Heart right ventricle (tissue), 16 donors: Measurements from ENCODE around the gene GRIN2C. TPM values are rescaled to one million over a fixed set of nuclear protein-coding genes. Genes with fewer than 3 reads are reported as not detected.

Experiments
- ATAC-seq, 8 donors: fragments of 200-7000 bp; cut with Tn5 transposase; one replicate each; pipeline ENCODE4 v1.9.1; 2020; ENCODE audit warnings: mild to moderate bottlenecking in 8 of 8, moderate library complexity in 8 of 8, moderate number of reproducible peaks in 1 of 8
- DNase-seq, 2 donors: peaks; one replicate each; pipeline ENCODE4 v3.0.0-alpha.2; 2020
- H3K27ac ChIP-seq, 10 donors: fragments of 200-600 bp; sonication (generic) in 2 of 10; one replicate each; pipeline versions ENCODE4 v1.5.0 to v1.8.0; 2020 to 2022; ENCODE audit warnings: mild to moderate bottlenecking in 3 of 10
- H3K27me3 ChIP-seq, 7 donors: fragments of 200-600 bp; one replicate each; pipeline ENCODE4 v1.8.0; 2021 to 2022; ENCODE audit warnings: mild to moderate bottlenecking in 2 of 7
- H3K36me3 ChIP-seq, 9 donors: fragments of 200-600 bp; sonication (generic) in 1 of 9; one replicate each; pipeline versions ENCODE4 v1.5.0 to v1.8.0; 2020 to 2022; ENCODE audit warnings: mild to moderate bottlenecking in 2 of 9
- H3K4me1 ChIP-seq, 9 donors: fragments of 200-600 bp; sonication (generic) in 1 of 9; one replicate each; pipeline versions ENCODE4 v1.5.0 to v1.8.0; 2020 to 2022; ENCODE audit warnings: mild to moderate bottlenecking in 4 of 9
- H3K4me3 ChIP-seq, 10 donors: fragments of 200-600 bp; sonication (generic) in 2 of 10; one replicate each; pipeline versions ENCODE4 v1.5.0 to v1.8.0; 2020 to 2022; ENCODE audit warnings: mild to moderate bottlenecking in 7 of 10, moderate library complexity in 2 of 10
- H3K9me3 ChIP-seq, 11 donors: fragments of 200-600 bp in 10 of 11; sonication (generic) in 2 of 11; one replicate each; pipeline versions ENCODE4 v1.5.0 to v1.8.0; 2013 to 2022; ENCODE audit warnings: mild to moderate bottlenecking in 2 of 11, control low read depth in 1 of 11, moderate library complexity in 1 of 11
- WGBS, 2 donors: extraction: QIAGEN DNeasy Blood & Tissue Kit; methylation state at CpG; one replicate each; pipeline ENCODE4 v1.1.7; 2013; ENCODE audit warnings: inconsistent platforms in 1 of 2; 5-methylcytosine and 5-hydroxymethylcytosine counted together
- intact Hi-C, 10 donors: fragments of 100-400 bp; cut with DNase I; formaldehyde crosslinking; loops; one replicate each; pipeline versions ENCODE4 v1.11.1 to v1.14.2; 2022
- polyA plus RNA-seq, 2 donors: library from polyadenylated mRNA; stranded (reverse); fragments of 200-250 nt; gene quantifications; one replicate each; pipeline ENCODE4 v1.2.3, GENCODE V29; 2013
- total RNA-seq, 10 donors: library from RNA; stranded (reverse); fragmentation: NEBNext Ultra II Directional in 3 of 10; extraction: Animal tissue kit (Norgen Biotek cat#: 25700) in 3 of 10; gene quantifications; one replicate each; pipeline versions ENCODE4 v1.2.1 to v1.2.4, GENCODE V29; 2021 to 2023
- TF ChIP-seq, protein P1 (sequence below), 9 donors: fragments of 200-600 bp; sonication (generic) in 2 of 9; IDR thresholded peaks; one replicate each; pipeline versions ENCODE4 v1.5.0 to v1.8.0; 2021 to 2022; ENCODE audit warnings: antibody characterized with exemption in 9 of 9, mild to moderate bottlenecking in 5 of 9, moderate library complexity in 1 of 9
- donor health status: Arrhythmogenic right ventricular cardiomyopathy.
- donor health status: ischemic (EF 13 %, LVEDD 7.1; RV severe dilation, severe dysfunction).
- donor health status: healthy with polysubstance abuse.
- donor health status: DM: no; HTN: yes; CAD: no.
- donor health status: DM: no; HTN: no; CAD: no.
- donor health status: ischemic (EF 25% LVEDD 6.9; RV normal size, moderate dysfunction).
- donor health status: ischemic (EF 25% LVEDD 5.7; RV mildly dilated, moderate dysfunction).
- donor health status: healthy.
- donor health status: DM: yes; HTN: yes; CAD: no.
- donor health status: Ischemic cardiomyopathy.
- donor health status: ischemic (EF 35%, LVEDD 5.7; RV mildly dilated, moderate dysfunction).
- donor health status: nonischemic (EF 11% LVEDD 7.7; RV severe dilation, severe dysfunction).
- donor health status: DM: yes; HTN: yes; CAD: no.
- donor health status: PGD.
- donor health status: ischemic (EF 29% LVEDD 5.4; RV normal size, mild dysfunction).
- donor health status: nonischemic (EF 23%, LVEDD 6.1; RV moderate dilation, normal function).

Gene GRIN2C
- total and polyA plus RNA-seq, 12 donors, result 0.13 to 0.66 (median 0.31) TPM

DNA sequence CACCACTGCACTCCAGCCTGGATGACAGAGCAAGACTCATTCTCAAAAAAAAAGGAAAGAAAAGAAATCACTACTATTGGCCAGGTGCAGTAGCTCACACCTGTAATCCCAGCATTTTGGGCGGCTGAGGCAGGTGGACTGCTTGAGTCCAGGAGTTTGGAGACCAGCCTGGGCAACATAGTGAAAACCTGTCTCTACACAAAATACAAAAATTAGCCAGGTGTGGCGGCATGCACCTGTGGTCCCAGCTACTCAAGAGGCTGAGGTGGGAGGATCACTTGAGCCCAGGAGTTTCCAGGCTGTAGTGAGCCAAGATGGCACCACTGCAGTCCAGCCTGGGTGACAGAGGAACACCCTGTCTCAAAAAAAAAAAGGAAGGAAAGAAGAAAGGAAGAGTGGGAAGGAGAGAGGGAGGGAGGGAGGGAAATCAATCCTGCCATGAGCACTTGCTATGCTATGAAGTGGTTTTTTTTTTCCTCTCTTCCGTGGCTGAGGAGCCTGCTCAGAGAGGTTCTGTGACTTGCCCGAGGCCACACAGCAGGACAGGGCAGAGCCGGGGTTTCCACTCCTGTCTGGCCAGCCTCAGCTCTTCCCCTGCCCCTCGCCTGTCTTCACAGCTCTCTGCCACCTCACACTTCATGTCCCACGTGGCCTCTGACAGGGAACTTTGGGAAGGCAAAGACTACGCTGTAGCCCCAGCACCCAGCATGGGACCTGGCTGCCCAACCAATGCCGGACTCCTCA lies 10.9 kb downstream of the GRIN2C start:
- Histone ChIP-seq H3K4me1 (peaks cover 0 to 10% (median 0%) of the 10 kb centered on the region in 9 donors), H3K27ac (no peak overlapping the region), H3K9me3 (no peaks in the 10 kb centered on the region), H3K27me3 (peaks cover 16 to 45% (median 39%) of the 10 kb centered on the region in 7 donors), H3K36me3 (no peaks in the 10 kb centered on the region), H3K4me3 (no peak overlapping the region)
- DNase-seq (no peak), ATAC-seq (no peak)
- intact Hi-C loops, result no loop called here
- 67 to 71% methylated on average over 9 of the region's 9 CpGs for WGBS, 2 donors
- TF ChIP-seq, protein P1, sequence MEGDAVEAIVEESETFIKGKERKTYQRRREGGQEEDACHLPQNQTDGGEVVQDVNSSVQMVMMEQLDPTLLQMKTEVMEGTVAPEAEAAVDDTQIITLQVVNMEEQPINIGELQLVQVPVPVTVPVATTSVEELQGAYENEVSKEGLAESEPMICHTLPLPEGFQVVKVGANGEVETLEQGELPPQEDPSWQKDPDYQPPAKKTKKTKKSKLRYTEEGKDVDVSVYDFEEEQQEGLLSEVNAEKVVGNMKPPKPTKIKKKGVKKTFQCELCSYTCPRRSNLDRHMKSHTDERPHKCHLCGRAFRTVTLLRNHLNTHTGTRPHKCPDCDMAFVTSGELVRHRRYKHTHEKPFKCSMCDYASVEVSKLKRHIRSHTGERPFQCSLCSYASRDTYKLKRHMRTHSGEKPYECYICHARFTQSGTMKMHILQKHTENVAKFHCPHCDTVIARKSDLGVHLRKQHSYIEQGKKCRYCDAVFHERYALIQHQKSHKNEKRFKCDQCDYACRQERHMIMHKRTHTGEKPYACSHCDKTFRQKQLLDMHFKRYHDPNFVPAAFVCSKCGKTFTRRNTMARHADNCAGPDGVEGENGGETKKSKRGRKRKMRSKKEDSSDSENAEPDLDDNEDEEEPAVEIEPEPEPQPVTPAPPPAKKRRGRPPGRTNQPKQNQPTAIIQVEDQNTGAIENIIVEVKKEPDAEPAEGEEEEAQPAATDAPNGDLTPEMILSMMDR (IDR thresholded peaks at IDR 0.05), result no peak

DNA sequence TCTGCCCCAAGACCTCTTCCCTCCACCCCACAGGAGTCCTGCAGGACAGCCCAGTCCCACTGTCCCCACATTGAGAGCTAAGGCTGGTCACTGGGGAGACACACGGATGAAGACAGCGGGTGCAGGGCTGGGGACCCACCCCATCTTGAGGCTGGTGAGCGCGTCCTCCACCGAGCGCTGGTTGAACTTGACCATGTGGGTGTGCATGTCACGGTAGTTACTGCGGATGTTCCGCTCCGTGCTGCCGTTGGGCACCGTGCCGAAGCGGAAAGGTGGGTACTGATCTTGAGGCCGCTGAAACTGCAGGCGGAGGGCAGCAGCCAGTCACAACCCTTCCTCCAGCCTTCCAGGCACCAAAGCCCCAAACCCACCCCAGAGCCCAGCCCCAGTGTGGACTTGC lies 13.1 kb downstream of the GRIN2C start:
- Histone ChIP-seq H3K27me3 (peaks cover 8 to 36% (median 23%) of the 10 kb centered on the region in 7 donors), H3K27ac (no peak overlapping the region), H3K4me1 (peaks cover 3 to 13% (median 10%) of the 10 kb centered on the region in 9 donors), H3K4me3 (no peak overlapping the region), H3K9me3 (no peaks in the 10 kb centered on the region), H3K36me3 (no peaks in the 10 kb centered on the region)
- intact Hi-C loops, result no loop called here
- TF ChIP-seq, protein P1 (IDR thresholded peaks at IDR 0.05), result no peak
- DNase-seq (no peak), ATAC-seq (no peak)
- 95 to 97% methylated on average over 16 of the region's 16 CpGs for WGBS, 2 donors

DNA sequence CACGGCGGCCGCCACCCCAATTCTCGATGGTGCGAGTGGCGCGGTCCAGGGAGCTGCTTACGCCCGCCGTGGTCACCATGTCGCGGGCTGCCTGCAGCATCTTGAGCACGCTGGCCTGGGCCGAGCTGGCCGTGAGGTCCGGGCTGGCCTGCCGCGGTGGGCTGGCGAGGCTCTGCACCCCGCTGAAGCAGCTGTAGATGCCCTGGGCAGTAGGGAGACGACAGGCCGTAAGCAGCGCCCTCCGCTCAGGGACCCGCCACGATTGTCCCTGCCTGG lies 16.4 kb downstream of the GRIN2C start:
- no peak for DNase-seq
- no peak for ATAC-seq
- Histone ChIP-seq H3K4me3 (peak overlapping the region in 5 of 10 donors; percentile 33 to 51 (median 41)), H3K9me3 (no peaks in the 10 kb centered on the region), H3K27me3 (peaks cover 0 to 20% (median 6%) of the 10 kb centered on the region in 7 donors), H3K36me3 (peaks cover 0 to 3% (median 0%) of the 10 kb centered on the region in 9 donors), H3K4me1 (peaks cover 14 to 30% (median 25%) of the 10 kb centered on the region in 9 donors), H3K27ac (no peak overlapping the region)
- WGBS, 2 donors, result 30 to 33% methylated on average over 26 of the region's 26 CpGs
- TF ChIP-seq, protein P1 (IDR thresholded peaks at IDR 0.05), result no peak
- intact Hi-C loops, result no loop called here

DNA sequence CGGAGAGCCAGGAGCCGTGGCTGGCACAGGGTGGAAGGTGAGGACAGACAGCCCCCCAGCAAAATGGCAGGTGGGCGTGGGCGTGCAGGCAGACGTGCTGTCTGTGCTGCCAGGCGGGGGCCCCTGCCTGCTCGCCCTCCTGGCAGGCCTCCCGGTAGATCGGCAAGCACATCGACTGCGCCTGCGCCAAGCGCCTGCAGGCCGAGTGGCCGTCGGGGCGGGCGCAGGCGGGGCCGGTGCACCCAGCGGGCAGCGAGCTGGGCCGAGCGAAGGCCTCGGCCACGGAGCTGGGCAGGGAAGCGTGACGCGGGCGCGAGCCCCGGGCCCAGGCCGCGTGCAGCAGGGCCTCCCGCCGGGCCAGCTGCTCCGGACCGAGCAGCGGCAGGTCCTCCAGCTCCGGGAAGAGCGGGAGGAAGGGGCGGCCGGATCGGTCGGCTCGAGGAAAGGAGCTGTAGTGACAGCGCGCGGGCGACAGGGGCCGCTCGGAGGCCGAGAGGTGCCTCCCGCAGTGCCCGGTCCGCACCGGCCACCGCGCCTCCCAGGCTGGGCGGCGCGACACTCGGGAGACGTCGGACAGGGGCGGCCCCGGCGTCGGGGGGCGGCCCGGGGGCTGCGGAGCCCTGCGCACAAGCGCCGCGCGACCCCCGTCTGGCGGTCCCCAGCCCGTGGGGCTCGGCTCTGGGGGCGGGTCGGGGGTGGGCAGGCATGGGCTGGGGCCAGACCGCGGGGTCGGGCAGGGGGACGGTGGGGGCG lies 16.9 kb downstream of the GRIN2C start:
- intact Hi-C loops, result no loop called here
- peaks cover 14 to 30% (median 25%) of the 10 kb centered on the region in 9 donors for H3K4me1 ChIP-seq
- peak; percentile 62 to 83 for DNase-seq
- peak; percentile 53 to 86 (median 70) for ATAC-seq
- TF ChIP-seq, protein P1 (IDR thresholded peaks at IDR 0.05), result peak; percentile 39 to 76 (median 63)
- H3K27ac ChIP-seq, result peak overlapping the region in 4 of 10 donors; percentile 63 to 73 (median 66)
- H3K9me3 ChIP-seq, result no peaks in the 10 kb centered on the region
- peak overlapping the region in 9 of 10 donors; percentile 33 to 51 (median 43) for H3K4me3 ChIP-seq
- 2 to 4% methylated on average over 73 to 88 of the region's 88 CpGs for WGBS, 2 donors
- H3K27me3 ChIP-seq, result peaks cover 0 to 20% (median 6%) of the 10 kb centered on the region in 7 donors
- peaks cover 0 to 8% (median 0%) of the 10 kb centered on the region in 9 donors for H3K36me3 ChIP-seq
